ENCODE measurements around the gene COL1A1. TPM values are rescaled to one million over a fixed set of nuclear protein-coding genes. Genes with fewer than 3 reads are reported as not detected.

COL1A1 gene
- total RNA-seq, 2 donors from 2014 or later: 33.5 to 91.9 TPM

DNA sequence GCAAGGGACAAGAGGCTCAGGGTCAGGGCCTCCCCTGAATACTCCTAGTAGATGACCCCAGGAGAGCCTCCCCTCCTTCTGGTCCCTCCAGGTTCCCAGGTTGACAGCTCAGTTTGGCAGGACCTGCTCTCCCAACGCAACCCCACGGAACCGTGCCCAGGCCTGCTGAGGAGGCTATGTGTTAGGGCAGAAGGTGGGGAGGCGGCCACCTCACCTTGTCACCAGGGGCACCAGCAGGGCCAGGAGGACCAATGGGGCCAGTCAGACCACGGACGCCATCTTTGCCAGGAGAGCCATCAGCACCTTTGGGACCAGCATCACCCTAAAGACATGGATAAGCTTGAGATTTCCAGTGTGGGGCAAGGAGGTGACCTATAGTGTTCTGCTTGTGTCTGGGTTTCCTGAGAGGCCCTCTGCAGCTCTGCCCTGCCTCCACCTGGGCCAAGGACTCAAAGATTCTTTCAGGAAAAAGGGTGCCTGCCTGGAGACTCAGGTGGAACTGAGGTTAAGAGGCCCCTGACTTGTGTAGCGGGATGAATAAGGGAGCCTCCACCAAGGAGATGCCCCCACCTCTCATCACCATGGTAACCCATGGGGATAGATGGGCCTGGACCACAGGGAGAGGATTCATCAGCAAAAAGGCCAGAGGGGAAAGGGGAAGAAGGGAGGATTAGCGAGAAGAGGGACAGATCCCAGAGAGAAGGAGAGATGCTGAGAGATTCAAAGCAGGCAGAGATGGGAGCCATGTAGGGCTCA, 10.7 kb downstream of the COL1A1 start:
- intact Hi-C loops (cut with DNase I, micrococcal nuclease): no loop called here
- ATAC-seq (no peak), DNase-seq (peak in 1 of 2 donors; percentile 18)

DNA sequence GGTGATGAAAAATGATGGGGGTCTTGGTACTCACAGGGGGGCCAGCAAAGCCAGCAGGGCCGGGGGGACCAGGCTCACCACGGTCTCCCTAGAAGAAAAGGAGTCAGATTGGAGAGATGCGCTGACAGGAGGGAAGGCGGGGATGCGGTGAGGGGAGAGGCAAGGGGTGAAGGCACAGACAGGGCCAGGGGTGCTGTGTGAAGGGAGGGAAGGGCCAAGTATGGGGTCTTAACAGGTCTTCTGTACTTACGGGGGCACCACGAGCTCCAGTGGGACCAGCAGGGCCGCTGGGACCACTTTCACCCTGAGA, 11.2 kb downstream of the COL1A1 start:
- intact Hi-C loops (cut with DNase I, micrococcal nuclease): no loop called here
- DNase-seq: peak in 1 of 2 donors; percentile 15

DNA sequence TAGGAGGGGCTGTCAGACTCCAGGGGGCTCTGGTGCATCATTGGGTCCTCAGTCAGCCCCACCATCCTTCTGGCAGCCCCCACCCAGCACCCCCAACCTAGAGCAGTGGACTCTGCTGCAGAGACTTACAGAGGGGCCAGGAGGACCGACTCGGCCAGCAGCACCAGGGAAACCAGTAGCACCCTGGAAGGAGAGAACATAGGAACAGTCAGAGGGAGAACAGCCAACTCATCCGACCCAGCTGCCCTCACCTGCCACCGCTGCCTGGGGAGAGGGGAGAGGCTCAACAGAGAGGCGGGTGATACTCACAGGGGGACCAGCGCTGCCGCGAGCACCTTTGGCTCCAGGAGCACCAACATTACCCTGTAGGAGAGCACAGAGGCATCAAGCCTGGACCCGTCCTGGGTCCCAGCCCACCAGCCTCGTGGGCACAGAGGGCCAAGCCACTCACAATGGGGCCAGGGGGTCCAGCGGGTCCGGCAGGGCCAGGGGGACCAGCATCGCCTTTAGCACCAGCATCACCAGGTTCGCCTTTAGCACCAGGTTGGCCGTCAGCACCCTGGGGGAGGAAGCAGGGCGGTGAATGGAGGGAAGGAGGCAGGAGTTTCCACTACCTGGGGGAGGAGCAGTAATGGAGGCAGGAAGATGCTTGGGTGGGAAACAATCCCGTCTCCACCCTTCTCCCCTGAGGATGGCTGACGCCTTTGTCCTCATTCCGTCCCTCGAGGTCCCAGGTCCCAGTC, 11.7 kb downstream of the COL1A1 start:
- intact Hi-C loops (cut with DNase I, micrococcal nuclease): no loop called here
- no peak for ATAC-seq

More for the DNA sequence above, 11.2 kb downstream of the COL1A1 start:
- no peak for ATAC-seq

DNA sequence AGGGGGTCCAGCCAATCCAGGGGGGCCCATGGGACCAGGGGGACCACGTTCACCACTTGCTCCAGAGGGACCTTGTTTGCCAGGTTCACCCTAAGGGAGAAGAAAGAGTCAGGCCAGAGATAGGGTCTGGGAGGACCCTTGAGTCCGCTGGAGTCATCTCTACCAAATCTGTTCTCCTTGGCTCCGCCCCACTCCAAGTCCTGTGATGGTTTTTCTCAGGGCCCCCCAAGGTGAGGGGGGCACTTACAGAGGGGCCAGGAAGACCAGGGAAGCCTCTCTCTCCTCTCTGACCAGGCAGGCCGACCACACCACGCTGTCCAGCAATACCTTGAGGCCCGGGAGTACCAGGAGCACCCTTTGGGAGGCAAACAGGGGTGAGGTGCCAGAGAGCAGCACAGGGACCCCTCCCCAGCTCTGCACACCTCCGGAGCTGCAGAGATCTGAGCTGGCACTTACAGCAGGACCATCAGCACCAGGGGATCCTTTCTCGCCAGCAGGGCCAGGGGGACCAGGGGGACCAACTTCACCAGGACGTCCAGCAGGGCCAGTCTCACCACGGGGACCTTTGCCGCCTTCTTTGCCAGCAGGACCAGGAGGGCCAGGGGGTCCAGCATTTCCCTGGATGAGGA, 12.4 kb downstream of the COL1A1 start:
- DNase-seq (peak in 1 of 2 donors; percentile 17), ATAC-seq (no peak)
- intact Hi-C loops (cut with DNase I, micrococcal nuclease): no loop called here

More for the DNA sequence above, 11.7 kb downstream of the COL1A1 start:
- DNase-seq: peak in 1 of 2 donors; percentile 22

DNA sequence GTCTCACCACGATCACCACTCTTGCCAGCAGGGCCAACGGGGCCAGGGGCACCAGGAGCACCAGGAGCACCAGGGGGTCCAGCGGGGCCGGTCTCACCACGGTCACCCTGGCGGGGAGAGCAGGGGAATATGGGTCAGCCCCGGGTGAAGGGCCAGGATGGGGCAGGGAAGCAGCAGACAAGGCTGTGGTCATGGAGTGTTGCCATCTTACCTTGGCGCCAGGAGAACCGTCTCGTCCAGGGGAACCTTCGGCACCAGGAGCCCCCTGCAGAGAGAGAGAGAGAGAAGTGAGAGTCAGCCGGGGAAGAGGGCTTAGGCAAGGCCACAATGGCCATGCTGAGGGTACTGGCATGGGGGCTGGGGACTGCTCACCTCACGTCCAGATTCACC, 12.9 kb downstream of the COL1A1 start:
- intact Hi-C loops (cut with DNase I, micrococcal nuclease): no loop called here
- DNase-seq: no peak
- no peak for ATAC-seq

DNA sequence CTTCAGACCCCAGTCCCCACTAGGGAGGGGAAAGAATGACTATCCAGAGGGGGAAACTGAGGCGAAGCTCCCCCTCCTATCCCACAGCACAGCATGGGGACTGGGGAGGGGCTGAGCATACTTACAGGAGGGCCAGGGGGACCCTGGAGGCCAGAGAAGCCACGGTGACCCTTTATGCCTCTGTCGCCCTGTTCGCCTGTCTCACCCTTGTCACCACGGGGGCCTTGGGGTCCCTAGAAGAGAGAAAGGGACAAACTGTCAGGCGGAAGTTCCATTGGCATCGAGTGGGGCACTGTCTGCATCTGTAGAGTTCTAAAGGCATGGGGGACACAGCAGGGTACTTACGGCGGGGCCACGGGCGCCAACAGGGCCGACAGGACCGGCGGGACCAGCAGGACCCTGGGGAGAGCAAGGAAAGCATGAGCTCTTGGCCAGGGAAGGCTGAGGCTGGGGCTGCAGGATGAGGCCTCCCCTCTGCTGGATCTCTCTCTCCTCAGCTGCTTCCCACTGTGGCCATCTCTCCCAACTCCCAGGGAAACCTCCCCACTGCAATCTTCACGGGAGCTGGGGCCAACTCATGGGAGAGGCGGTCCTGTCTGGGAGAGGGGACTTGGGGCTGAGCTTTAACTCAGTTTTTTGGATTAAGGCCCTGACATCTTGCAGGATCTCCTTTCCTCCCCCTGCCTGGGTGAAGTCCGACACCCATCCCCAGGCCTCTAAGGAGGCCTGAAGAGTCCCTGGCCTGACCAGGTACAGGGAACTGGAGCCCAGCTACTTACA, 13.5 kb downstream of the COL1A1 start:
- DNase-seq: no peak
- intact Hi-C loops (cut with DNase I, micrococcal nuclease): no loop called here
- ATAC-seq: no peak

DNA sequence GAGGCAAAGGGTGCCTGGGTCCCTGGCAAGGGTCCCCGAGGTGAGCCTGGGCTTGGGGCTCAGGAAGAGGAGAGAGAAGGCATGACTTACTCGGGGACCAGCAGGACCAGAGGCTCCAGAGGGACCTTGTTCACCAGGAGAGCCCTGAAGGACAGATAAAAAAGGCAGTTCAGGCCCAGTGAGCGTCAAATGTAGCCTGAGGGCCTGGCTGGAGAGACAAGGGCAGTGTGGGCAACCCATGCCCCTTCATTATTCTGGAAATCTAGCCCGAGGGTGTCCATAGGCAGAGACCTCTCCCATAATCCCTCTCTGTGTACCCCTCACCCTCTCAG, 14.1 kb downstream of the COL1A1 start:
- DNase-seq (no peak), ATAC-seq (no peak)
- intact Hi-C loops (cut with DNase I, micrococcal nuclease): no loop called here

DNA sequence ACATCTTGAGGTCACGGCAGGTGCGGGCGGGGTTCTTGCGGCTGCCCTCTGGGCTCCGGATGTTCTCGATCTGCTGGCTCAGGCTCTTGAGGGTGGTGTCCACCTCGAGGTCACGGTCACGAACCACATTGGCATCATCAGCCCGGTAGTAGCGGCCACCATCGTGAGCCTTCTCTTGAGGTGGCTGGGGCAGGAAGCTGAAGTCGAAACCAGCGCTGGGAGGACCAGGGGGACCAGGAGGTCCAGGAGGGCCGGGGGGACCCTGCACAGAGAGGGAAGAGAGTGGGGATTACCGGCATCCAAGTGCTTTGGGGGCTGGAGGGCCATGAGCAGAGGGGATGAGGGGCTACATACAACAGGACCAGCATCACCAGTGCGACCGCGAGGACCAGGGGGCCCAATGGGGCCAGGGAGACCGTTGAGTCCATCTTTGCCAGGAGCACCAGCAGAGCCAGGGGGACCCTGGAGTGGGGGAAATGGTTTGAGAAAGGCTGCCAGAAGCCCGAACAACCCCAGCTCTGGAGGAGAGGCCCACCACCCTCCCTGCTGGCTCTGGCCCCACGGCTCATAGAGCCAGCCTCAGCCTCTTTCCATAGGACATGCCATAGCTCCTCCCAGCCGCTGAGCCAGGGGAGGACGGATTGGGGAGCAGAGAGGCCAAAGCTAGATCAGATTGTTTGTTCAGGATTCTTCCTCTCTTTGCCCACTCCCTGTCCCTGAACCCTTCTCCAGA, 14.6 kb downstream of the COL1A1 start:
- ATAC-seq (no peak), DNase-seq (no peak)
- intact Hi-C loops (cut with DNase I, micrococcal nuclease): no loop called here

DNA sequence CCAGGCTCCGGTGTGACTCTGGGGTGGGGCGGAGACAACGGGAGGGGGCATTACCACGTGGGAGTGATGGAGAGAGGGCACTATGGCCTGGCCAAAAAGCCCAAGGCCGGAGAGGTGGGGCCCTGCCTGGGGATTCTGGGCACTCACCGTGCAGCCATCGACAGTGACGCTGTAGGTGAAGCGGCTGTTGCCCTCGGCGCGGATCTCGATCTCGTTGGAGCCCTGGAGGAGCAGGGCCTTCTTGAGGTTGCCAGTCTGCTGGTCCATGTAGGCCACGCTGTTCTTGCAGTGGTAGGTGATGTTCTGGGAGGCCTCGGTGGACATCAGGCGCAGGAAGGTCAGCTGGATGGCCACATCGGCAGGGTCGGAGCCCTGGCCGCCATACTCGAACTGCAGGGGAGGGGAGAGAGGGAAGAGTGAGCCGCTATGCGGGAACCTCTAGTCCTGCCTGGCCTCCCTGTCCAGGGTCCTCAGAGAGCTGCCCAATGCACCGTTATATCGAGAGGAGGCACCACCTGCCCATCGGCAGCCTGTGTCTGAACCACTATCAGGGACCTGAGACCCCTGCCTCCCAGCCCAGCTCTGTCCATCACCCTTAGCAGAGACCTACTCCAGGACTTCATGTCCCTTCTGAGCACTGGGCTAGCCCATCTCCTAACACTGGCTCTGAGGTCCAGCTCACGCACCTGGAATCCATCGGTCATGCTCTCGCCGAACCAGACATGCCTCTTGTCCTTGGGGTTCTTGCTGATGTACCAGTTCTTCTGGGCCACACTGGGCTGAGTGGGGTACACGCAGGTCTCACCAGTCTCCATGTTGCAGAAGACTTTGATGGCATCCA, 15.6 kb downstream of the COL1A1 start:
- DNase-seq (no peak), ATAC-seq (no peak)
- intact Hi-C loops (cut with DNase I, micrococcal nuclease): no loop called here

DNA sequence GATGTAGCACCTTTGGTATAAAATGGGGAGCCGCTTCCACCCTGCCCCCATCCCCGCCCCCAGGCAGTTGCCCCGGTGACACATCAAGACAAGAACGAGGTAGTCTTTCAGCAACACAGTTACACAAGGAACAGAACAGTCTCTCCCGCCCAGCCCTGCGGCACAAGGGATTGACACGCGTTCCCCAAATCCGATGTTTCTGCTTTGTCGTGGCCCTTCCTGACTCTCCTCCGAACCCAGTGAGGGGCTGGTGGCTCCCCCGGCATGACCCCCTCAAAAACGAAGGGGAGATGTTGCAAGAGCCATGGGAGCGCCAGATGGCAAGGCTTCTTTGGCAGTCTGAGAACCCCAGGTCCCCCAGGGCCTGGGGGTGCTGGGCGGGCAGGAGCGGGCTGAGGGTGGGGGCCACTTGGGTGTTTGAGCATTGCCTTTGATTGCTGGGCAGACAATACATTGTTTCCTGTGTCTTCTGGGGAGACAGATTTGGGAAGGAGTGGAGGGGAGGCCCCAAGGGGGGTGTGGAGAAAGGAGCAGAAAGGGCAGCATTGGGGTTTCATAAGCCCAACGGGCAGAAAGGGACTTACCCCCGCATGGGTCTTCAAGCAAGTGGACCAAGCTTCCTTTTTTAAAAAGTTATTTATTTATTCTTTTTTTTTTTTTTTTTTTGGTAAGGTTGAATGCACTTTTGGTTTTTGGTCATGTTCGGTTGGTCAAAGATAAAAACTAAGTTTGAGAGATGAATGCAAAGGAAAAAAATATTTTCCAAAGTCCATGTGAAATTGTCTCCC, 16.6 kb downstream of the COL1A1 start:
- intact Hi-C loops (cut with DNase I, micrococcal nuclease): no loop called here
- peak in 1 of 2 donors; percentile 54 for DNase-seq
- no peak for ATAC-seq

DNA sequence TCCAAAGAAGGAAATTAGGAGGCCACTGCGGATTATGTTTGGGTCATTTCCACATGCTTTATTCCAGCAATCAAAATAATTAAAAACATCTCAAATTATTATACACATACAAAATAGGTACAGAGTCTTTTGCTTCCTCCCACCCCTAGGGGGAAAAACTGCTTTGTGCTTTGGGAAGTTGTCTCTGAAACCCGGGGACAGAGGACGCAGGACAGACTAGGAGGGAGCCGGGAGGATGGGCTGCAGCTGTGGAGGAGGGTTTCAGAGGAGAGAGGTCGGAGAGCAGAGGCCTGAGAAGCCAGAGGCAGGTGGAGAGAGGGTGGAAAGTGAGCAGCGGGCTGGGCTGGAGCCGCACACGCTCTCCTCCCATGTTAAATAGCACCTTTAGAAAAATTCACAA, 17.4 kb downstream of the COL1A1 start:
- intact Hi-C loops (cut with DNase I, micrococcal nuclease): no loop called here
- no peak for DNase-seq

DNA sequence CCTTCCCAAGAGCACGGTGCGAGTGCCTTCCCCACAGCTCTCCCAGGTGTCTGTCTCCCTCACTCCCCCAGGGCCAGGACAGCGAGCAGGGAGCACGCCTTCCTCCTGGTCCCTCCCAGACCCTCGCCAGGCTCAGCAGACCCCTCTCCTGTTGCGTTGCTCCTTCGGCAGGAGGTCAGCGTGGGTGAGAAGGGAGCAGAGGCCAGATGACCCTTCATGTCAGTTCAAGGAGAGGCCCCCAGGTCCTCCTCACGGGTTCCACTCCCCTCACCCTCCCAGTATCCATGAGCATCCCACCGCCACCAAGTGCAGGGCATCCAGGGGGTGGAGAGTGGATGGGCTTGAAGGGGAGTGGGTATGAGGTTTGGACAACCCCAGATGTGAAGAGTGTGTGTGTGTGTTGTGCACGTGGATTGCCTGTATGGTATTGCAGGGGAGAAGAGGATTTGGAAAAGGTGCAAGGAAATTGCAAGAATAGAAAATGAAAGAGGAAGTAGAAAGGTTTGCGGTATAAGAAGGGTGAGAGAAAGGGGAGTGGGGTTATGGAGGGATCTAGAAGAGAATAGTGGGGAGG, 17.9 kb downstream of the COL1A1 start:
- intact Hi-C loops (cut with DNase I, micrococcal nuclease): no loop called here
- peak; percentile 29 for ATAC-seq
- DNase-seq: no peak

More for the DNA sequence above, 17.4 kb downstream of the COL1A1 start:
- ATAC-seq: no peak

DNA sequence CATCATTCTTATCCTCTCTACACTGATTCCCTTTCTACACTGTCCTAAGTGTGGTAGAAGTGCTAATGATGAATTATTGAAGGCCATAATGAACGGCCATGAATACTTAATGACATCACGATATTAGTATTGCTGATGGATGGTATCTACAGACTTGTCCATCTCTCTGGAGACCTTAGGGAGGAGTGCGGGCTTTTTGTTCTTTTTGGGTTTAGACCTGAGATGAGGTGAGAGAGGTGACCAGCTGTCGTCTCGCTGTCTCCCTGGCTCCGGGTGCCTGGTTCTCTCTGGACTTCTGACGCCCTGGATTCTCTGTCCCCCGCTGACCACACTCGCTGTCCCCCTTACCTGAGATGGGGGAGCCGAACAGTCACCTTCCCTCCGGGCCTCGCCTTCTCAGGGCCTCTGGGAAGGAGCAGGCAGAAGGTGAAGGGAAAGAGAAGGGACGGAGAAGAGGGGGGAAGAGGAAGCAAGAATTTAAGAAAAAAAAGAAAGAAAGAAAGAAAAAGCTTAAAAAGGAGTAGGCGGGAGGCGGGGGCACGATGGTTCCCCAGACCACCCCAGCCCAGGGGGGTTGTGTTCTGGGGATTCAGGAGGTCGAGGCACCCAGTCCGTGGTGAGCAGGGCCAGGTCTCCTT, 18.5 kb downstream of the COL1A1 start:
- ATAC-seq: no peak
- no peak for DNase-seq
- intact Hi-C loops (cut with DNase I, micrococcal nuclease): no loop called here

DNA sequence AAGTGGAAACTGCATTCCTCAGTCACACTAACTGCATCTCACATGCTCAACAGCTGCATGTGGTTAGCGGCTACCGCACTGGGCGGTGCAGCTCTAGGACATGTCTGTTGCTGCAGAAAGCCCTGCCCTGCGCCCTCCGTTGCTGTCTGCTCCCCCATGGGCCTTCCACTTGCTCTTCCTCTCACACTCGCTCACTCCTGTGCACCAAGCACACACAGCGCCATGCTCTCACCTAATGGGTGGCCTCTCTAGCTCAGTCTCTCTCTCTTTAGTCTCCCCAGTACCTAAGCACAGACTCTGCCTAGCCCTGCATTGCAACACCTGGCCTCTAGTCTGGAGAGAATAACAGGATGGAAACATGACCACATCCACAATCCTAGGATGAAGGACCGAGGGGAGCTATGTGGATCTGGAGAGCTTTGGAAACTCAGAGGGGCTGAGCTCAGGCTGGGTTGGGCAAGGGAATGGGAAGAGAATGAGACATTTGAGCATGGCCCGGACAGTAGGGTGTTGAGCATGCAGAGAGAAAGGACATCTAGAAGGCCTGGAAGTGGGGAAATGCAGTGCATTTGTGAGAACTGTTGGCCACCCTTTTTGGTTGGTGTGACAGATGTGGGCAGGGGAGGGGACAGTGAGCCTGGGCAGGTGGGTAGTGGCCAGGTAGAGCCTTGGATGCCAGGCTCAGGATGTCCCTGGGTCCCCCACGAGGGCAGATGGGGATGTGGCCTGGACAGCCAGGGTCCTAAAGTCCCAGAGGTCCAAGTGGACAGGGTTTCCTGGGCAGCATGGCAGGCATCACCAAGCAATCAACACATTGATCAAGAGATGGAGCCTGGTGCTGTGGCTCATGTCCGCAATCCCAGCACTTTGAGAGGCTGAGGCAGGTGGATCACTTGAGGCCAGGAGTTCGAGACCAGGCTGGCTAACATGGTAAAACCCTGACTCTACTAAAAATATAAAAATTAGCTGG, 19.6 kb downstream of the COL1A1 start:
- ATAC-seq (no peak), DNase-seq (no peak)
- intact Hi-C loops (cut with DNase I, micrococcal nuclease): no loop called here

DNA sequence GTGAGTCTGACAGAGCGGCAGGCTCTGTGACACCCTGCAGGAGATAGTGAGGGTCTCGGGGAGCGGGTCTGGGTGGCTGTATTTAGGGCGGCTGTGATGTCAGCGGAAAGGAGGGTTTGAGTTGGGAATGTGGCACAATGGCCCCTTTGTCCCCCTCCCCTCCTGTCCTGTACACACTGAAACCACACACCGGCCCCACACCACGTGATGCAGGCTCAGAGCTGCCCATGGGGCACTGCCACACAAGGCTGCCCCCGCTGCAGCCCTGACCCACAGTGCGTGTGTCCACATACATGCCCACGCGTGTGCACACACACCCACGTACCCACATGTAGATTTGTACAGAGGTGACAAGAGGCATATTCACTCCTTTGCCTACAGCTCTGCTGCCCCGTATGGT, 20.3 kb downstream of the COL1A1 start:
- DNase-seq (no peak), ATAC-seq (no peak)
- intact Hi-C loops (cut with DNase I, micrococcal nuclease): no loop called here

Data from left colon (tissue), 2 donors.